ENCODE results near the gene SLC8A2.

GRCh38 chr19:47435883-47436417, 35.7 kb downstream of the SLC8A2 start:
- TF ChIP-seq LEF1 (IDR thresholded peaks at IDR 0.05; ENCODE audit: borderline replicate concordance) (no peak), ELF4 (IDR thresholded peaks at IDR 0.05) (no peak), HDGF (IDR thresholded peaks at IDR 0.05; ENCODE audit: borderline replicate concordance) (no peak), ZNF384 (IDR thresholded peaks at IDR 0.05) (no peak)

Measured in HEK293T (cell line).